Renal cortex interstitium (tissue), 11 donors: ENCODE measurements around the gene RGL3. TPM values are rescaled to one million over a fixed set of nuclear protein-coding genes. Genes with fewer than 3 reads are reported as not detected.
"Not testable (repeated sequence)": the region's sequence is repeated elsewhere in the genome, so short reads cannot be mapped to it uniquely, and the experiment has no call there.

Experiments used
- DNase-seq, 11 donors: peaks; one replicate each; pipeline ENCODE4 v3.0.0-alpha.2; 2013; ENCODE audit warnings: low read depth in 9 of 11, low spot score in 4 of 11; ENCODE audit errors: extremely low read depth in 1 of 11
- polyA plus RNA-seq, 3 donors: library from polyadenylated mRNA; unstranded; fragments of 120-200 nt; gene quantifications; one replicate each; pipeline ENCODE4 v1.2.1, GENCODE V29; 2013; ENCODE audit not compliant: insufficient read length in 3 of 3

RGL3 gene
- polyA plus RNA-seq, 3 donors, result 62.2 to 151 (median 76.9) TPM

DNA sequence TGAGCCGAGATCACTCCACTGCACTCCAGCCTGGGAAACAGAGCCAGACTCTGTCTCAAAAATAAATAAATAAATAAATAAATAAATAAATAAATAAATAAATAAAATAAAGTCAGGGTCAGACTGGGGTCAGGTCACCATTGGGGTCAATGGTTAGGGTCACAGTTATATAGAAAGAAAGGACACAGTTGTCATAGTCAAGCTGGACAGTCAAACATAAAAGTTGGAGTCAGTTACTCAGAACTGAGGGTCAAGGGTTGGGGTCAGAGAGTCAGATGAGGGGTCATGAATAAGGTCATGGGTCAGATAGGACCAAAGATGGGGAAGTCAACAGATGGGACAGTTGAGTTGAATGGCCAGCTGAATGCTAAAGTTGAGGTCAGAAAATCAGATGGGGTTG is 18.3 kb downstream of the RGL3 start:
- DNase-seq, result no peak

DNA sequence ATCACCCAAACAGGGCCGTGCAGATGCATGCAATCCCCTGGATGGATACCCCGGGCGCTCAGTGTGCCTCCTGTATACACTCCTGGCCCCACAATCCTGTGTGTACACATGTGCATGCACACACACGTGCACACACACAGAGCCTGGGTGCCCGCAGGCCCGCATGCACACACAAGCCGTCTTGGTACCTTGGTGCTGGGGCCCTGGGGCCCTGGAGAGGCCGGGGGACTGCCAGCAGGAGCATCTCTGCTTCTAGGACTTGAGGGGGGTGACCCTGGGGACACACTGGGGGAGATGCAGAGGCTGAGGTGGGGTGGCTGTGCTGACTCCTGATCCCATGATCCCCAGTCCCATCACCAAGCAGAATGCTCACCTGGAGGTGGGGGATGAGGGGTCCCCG is 19.4 kb downstream of the RGL3 start:
- DNase-seq, result no peak

DNA sequence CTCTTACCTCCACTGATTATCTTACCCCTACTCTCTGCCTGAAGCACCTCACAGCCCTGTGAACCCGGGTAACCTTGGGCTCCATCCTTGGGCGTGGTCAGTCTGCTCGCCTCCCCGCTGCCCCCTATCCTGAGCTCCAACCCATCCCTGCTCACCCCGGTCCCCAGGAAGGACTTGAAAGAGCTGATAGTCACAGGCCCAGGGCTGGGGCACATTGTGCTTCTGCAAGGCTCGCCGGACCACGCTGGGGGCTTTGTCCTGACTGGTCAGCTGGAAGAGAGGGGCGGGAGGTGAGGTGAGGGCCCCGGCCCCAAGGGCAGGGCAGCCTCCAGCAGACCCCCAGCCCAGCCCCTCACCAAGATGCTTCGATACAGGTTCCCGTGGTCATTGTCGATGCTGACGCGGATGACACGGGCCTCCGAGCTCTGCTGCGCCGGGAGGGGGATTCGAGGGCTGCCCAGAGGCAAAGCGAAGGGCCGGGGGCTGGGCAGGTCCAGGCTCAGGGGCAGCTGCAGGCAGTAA is 22.0 kb downstream of the RGL3 start:
- no peak for DNase-seq

DNA sequence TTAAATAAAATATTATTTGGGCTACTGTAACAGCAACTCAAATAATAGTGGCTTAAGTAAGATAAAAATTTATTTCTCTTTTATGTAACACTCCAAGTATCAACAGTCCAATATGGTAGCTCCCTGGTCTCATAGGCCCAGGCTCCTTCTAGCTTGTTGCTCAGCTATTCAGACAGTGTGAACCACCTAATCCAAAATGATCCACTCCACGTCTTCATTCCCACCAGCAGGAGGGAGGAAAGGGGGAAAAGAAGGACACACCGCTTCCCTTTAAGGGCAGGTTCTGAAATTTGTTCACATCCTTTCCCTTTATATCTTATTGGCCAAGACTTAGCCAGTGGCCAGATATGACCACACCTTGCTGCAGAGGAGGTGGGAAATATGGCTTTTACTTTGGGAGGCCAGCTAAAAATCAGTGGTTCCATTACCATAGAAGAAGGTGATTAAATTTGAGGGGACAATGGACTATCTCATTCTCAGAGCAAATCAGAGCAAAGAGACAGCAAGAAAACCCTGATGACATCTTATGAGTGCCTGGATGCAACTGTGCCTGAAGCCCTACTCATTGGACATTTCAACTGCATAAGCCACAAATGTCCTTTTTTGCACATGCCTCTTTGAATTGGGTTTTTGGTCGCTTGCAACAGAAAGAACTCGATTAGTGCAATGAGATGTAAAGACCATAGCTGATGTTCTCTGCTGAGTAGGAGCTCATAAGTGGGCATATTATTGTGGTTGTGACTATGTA is 28.0 kb downstream of the RGL3 start:
- no peak for DNase-seq

DNA sequence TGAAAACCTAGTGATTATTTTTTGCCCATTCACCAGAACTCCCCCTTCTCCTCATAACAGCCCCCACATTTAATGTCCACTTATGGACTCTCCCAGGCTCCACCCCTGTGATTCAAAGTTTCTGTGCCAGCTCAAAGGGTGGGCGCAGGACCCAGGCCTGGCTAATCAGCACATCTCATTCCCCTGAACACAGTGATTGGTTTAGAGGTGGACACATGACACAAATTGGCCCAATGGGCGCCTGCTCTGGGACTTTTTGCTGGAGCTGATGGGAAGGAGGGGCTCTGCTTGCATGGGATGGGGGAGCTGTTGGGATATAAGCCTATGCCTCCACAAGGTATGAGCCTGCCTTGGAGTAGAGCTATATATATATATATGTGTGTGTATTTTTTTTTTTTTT is 28.8 kb downstream of the RGL3 start:
- no peak for DNase-seq

DNA sequence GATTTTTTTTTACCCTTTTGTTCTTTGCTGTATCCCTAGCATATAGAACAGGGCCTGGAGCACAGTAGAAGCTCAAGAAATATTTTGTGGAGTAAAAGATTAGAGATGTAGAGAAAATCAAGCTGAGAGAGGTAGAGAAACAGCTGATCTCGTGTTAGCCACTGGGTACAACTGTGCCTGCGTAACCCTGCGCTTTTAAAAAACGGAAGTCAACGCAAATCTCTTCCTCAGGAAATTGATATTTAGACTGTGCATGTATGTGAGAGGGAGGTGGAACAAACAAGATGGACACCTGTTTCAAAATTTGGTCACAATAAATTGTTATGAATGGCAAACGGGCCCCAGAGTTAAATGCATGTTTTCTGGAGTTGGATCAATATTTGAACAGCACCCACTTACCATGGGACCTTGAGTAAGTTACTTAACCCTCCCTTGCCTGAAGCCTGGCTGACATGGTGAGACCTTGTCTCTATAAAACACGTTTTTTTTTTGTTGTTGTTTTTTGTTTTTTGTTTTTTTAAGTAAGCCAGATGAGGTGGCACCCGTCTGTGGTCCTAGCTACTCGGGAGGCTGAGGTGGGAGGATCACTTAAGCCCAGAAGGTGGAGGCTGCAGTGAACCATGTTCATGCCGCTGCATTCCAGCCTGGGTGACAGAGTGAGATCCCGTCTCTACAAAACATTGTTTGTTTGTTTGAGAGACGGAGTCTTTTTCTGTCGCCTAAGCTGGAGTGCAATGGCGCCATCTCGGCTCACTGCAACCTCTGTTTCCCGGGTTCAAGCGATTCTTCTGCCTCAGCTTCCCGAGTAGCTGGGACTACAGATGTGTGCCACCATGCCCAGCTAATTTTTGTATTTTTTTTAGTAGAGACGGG is 31.7 kb downstream of the RGL3 start:
- DNase-seq, result no peak

DNA sequence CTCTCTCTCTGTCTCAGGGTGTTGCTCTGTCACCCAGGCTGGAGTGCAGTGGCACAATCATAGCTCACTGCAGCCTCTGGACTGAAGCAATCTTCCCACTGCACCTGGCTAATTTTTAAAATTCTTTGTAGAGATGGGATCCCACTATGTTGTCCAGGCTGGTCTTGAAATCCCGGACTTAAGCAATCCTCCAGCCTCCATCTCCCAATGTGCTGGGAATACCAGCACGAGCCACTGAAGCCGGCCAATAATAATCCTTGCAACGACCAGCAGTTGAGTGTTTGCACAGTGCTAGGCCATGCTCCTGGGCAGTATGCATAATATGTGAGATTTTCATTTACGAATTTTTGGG is 34.4 kb downstream of the RGL3 start:
- no peak for DNase-seq

DNA sequence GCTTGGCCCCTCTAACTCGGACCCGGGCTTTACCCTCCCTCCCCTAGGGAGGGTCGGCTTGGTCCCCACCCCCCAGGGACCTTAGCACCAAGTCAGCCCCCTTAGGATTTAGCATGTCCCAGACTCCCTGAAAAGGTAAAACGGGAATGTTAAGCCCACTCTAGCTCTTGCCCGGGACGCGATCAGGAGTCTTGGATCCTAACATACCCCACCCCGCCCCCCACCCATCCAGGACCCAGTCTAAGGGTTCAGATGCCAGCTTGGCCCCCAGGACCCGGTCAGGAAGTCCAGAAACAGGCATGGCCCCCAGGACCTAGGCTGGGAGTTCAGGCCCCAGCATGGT is 35.4 kb downstream of the RGL3 start:
- no peak for DNase-seq

DNA sequence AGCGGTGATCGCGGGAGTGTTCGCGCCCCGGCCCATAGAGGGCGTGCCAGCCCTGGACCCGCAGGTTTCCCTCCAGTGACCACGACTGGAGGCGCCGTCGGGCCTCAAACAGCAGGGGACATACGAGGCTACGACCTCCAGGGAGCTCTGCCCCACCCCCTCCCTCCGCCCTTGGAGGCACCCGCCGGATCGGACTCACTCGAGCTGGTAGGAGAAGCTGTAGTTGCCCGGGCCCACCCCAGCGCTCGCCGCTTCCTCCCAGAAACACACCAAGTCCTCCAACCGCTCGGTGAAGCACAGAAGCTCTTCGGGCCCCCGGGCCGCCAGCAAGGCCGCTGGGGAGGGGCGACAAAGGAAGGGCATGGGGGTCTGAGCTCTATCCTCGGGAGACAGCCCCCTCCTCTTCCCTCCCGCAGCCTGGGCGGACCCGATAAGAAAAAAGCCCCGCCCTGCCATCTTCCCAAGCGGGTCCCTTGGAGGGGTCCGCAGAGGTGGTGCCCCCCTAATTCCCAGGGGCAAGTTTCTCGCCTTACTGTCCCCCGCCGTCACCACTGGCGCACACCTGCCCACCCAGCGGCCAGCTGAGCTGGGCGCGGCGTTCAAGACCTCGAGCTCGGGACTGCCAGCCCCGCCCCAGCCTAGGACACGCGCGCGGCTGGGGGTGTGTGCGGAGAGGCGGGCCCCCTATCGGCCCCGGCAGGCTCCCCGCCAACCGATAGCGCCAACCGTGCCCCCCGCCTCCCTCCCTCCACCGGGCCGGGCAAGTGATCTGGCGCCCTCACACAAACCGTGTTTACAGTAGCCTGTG is 36.0 kb downstream of the RGL3 start:
- no peak for DNase-seq

DNA sequence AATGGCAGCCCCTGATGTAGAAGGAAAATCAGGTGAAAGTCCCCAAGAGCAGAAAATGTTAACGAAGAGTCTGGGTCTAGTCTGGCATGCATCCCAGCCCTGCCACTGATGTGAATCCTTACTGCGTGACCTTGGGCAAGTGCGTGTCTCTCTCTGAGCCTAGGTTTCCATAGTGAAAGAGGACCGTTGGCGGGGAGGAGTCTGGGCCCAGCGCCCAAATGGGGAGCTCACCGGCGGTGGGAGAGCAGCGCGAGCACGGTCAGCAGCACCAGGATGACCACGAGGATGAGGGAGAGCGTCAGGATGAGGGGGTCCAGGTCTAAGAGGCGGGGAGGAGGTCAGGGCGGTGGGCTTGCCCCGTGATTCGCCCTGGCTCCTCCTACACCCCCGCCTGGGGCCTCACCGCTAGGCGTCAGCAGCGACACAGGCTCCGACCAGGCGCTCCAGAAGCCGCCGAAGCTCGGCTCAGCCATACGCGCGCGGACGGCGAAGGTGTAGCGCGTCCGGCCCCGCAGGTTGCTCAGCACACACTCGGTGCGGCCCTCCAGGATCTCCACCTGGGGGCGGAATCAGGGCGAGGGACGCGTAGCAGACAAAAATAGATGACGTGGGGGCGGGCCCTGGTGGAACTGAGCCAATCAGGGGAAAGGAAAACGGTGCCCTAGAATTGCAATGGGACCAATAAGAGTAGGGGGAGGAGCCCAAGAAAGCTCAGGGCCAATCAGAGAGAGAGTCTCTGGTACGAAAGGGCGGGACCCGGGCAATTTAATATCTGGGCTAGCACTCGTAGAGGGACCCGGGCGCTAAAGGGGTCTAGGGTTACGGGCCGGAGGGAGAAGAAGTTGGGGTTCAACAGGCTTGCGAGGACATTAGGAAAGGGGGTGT is 38.2 kb downstream of the RGL3 start:
- peak; percentile 90 to 98 (median 93) for DNase-seq

DNA sequence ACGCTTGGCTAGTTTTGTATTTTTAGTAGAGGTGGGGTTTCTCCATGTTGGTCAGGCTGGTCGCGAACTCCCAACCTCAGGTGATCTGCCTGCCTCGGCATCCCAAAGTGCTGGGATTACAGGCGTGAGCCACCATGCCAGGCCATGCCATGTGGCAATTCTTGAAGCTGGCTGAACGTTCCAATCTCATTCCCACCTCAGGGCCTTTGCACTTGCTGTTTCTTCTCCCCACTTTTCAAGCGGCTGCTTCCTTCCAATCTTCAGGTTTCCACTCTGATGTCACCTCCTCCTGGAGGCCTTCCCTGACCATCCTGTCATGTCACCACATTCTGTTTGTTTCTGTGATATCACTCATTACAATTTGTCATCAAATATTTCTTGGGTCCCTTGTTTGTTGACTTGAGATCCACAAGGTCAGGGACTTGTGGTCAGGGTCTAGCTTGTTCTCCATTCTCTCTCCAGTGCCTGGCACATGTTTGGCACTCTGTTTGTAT is 39.2 kb downstream of the RGL3 start:
- DNase-seq, result no peak

DNA sequence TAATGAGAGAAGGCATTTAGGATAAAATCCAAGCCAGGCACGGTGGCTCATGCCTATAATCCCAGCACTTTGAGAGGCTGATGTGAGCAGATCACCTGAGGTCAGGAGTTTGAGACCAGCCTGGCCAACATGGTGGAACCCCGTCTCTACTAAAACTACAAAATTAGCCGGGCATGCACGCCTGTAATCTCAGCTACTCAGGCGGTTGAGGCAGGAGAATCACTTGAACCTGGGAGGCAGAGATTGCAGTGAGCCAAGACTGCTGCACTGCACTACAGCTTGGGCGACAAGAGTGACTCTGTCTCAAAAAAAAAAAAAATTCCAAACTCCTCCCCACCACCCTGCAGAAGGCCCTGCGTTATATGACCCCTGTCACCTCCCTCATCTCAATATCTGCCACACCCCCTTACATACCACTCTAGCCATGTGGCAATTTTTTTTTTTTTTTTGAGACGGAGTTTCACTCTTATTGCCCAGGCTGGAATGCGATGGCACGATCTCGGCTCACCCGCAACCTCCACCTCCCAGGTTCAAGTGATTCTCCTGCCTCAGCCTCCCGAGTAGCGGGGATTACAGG is 39.8 kb downstream of the RGL3 start:
- not testable (repeated sequence) for DNase-seq

DNA sequence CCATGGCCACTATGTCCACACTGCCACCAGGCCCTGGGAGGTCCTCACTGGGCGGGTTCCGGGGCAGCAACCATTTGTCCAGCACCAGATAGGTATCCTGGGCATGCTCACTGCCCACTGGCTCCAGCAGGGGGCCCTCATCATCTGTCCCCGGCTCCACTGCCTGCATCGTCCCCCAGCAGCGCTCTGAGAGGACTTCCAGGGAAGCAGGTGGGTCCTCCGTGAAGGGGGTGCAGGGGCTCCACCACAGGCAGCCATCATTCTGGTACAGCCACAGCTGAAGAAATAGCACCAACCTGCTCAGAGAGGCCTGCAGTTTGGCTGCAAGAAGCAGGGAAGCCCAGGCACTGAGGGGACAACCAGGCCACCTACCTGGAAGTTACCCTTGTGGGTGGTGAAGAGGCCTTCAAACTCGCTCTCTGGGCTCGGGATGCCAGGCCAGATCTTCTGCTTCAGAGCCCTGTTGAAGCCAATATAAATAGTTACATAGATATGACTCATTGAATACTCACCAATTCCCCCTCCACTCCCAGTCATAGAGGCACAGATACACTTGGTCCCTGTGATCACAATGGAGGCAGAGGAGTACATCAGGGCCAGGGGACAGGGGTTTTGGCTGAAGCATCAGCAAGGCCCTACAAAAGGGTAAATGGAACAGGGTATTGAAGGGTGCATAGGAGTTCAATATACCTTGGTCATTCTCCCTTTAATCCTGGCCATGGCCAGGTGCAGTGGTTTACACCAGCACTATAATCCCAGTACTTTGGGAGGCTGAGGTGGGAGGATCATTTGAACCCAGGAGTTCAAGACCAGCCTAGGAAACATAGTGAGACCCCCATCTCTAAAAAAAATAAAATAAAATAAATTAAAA is 40.6 kb downstream of the RGL3 start:
- no peak for DNase-seq

DNA sequence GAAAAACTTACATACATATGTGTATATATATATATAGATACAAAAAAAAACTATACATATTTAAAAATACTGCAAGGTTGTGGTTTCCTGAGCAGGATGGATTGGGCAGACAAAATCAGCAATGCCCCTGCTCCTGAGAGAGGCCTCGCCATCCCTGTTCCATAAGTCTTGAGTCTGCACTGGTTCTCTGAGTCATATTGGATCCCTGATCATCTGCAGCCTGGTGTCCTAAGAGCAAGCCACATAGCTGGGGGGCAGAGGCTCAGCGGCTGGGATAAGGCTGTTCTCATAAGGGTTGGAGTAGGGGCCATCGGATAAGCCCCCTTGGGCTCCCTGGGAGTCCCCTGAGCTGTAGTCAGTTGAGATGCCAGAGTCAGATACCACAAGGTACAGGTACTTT is 41.4 kb downstream of the RGL3 start:
- no peak for DNase-seq

DNA sequence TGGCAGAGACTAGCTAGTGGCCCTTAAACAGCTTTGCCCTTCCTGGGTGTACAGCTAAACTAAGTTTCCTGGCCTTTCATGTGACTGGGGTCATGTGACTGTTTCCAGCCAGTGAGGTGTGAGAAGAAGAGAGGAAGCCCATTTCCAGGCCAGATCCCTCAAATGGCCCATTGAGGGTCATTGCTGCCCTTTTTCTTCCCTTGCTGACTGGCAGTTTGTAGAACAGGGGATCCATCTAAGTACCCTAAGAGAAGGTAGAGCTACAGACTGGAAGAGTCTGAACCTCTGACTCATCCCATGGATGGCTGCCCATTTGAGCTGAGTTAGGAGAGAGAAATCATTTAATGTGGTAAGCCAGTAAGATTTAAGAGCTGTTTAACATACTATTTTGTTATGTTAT is 41.9 kb downstream of the RGL3 start:
- DNase-seq, result no peak

DNA sequence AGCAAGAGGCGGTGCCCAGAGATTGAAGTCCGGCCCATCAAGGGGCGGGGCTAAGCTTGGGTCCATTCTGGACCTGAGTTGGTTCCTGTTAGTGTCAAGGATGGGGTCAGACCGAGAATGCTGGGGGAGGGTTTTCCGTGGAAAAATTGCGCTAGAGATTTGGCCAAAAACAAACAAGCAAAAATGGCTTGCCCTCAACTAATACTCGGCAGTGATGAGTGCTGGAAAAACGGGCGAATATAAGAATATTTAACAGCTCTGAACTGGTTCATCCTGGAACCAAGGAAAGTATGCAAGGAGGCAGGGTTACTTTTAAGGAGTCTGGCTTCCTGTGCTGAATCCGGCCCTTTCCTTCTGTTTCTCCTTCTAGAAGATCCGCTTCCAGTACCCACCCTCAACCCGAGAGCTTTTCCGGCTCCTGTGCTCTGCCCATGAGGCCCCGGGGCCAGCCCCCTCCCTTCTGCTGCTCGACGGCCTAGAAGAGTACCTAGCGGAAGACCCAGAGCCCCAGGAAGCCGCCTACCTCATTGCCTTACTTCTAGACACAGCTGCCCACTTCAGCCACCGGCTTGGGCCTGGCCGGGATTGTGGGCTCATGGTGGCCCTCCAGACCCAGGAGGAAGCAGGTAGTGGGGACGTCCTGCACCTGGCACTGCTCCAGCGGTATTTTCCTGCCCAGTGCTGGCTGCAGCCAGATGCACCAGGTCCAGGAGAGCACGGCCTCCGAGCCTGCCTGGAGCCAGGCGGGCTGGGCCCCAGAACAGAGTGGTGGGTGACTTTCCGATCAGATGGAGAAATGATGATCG is 43.8 kb downstream of the RGL3 start:
- no peak for DNase-seq
